ENCODE measurements around the gene RTN1.

- TF ChIP-seq, protein P1, sequence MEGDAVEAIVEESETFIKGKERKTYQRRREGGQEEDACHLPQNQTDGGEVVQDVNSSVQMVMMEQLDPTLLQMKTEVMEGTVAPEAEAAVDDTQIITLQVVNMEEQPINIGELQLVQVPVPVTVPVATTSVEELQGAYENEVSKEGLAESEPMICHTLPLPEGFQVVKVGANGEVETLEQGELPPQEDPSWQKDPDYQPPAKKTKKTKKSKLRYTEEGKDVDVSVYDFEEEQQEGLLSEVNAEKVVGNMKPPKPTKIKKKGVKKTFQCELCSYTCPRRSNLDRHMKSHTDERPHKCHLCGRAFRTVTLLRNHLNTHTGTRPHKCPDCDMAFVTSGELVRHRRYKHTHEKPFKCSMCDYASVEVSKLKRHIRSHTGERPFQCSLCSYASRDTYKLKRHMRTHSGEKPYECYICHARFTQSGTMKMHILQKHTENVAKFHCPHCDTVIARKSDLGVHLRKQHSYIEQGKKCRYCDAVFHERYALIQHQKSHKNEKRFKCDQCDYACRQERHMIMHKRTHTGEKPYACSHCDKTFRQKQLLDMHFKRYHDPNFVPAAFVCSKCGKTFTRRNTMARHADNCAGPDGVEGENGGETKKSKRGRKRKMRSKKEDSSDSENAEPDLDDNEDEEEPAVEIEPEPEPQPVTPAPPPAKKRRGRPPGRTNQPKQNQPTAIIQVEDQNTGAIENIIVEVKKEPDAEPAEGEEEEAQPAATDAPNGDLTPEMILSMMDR (IDR thresholded peaks at IDR 0.05; ENCODE audit: low read length): no peak
- TF ChIP-seq EZH2 (IDR thresholded peaks at IDR 0.05; ENCODE audit: borderline replicate concordance, low read length): no peak
Measured at GRCh38 chr14:59777006-59777579, 93.5 kb downstream of the RTN1 start.

Data from OCI-LY1 (cell line).